Stimulated activated memory B cell treated with anti-CD40 and anti-IgM and Interleukin-4, amounts not matched to agents 10 μg/mL and 1 μg/mL and 100 μg/mL, for 72 hours (primary cell): ENCODE results near the gene SPAG17.

Experiments used
- ATAC-seq: fragments of 150-1000 bp; cut with Tn5 transposase; 2 replicates; pipeline ENCODE4 v1.10.0; 2021
- H3K27ac Mint-ChIP-seq: one replicate; pipeline ENCODE4 v1.8.0; 2022; ENCODE audit warnings: mild to moderate bottlenecking, mixed read lengths
- H3K27me3 Mint-ChIP-seq: one replicate; pipeline ENCODE4 v1.8.0; 2022; ENCODE audit warnings: mixed read lengths
- H3K36me3 Mint-ChIP-seq: one replicate; pipeline ENCODE4 v1.8.0; 2022; ENCODE audit warnings: mixed read lengths
- H3K4me1 Mint-ChIP-seq: one replicate; pipeline ENCODE4 v1.8.0; 2022; ENCODE audit warnings: mixed read lengths
- H3K4me3 Mint-ChIP-seq: one replicate; pipeline ENCODE4 v1.8.0; 2022; ENCODE audit warnings: mild to moderate bottlenecking, moderate library complexity, mixed read lengths
- H3K9me3 Mint-ChIP-seq: one replicate; pipeline ENCODE4 v1.8.0; 2022; ENCODE audit warnings: mixed read lengths

The SPAG17 gene

GRCh38 chr1:118185084-118185832, at the start of gene SPAG17:
Gene SPAG17 (minus strand): TSS chr1:118185228. CDS start chr1:118185157, 71 bp downstream.
- H3K9me3 Mint-ChIP-seq = peaks cover 6% of the 10 kb centered on the region
- H3K27me3 Mint-ChIP-seq = peaks cover 18% of the 10 kb centered on the region
- H3K4me3 Mint-ChIP-seq = no peak within 1 kb of the TSS
- no peaks in the 10 kb centered on the region for H3K36me3 Mint-ChIP-seq
- ATAC-seq = no peak
- H3K27ac Mint-ChIP-seq = no peak within 1 kb of the TSS
- peaks cover 9% of the 10 kb centered on the region for H3K4me1 Mint-ChIP-seq

- no peak for ATAC-seq
- H3K9me3 Mint-ChIP-seq = no peaks in the 10 kb centered on the region
- no peaks in the 10 kb centered on the region for H3K36me3 Mint-ChIP-seq
- no peaks in the 10 kb centered on the region for H3K27me3 Mint-ChIP-seq
- H3K27ac Mint-ChIP-seq = no peak overlapping the region
- no peaks in the 10 kb centered on the region for H3K4me1 Mint-ChIP-seq
- H3K4me3 Mint-ChIP-seq = no peak overlapping the region
Measured at GRCh38 chr1:118225471-118225870, 40.4 kb upstream of the SPAG17 start.

GRCh38 chr1:118223426-118223825, 38.4 kb upstream of the SPAG17 start:
- H3K4me1 Mint-ChIP-seq = no peaks in the 10 kb centered on the region
- no peak overlapping the region for H3K27ac Mint-ChIP-seq
- peak; percentile 54 for ATAC-seq
- no peak overlapping the region for H3K4me3 Mint-ChIP-seq
- no peaks in the 10 kb centered on the region for H3K27me3 Mint-ChIP-seq
- no peaks in the 10 kb centered on the region for H3K36me3 Mint-ChIP-seq
- H3K9me3 Mint-ChIP-seq = no peaks in the 10 kb centered on the region

- peaks cover 14% of the 10 kb centered on the region for H3K27me3 Mint-ChIP-seq
- H3K36me3 Mint-ChIP-seq = no peaks in the 10 kb centered on the region
- H3K4me1 Mint-ChIP-seq = no peaks in the 10 kb centered on the region
- H3K4me3 Mint-ChIP-seq = no peak overlapping the region
- H3K27ac Mint-ChIP-seq = no peak overlapping the region
- peaks cover 2% of the 10 kb centered on the region for H3K9me3 Mint-ChIP-seq
- no peak for ATAC-seq
Measured at GRCh38 chr1:118219438-118219837, 34.4 kb upstream of the SPAG17 start.

GRCh38 chr1:118217141-118217838, 32.3 kb upstream of the SPAG17 start:
- ATAC-seq = no peak
- H3K36me3 Mint-ChIP-seq = no peaks in the 10 kb centered on the region
- H3K9me3 Mint-ChIP-seq = peaks cover 2% of the 10 kb centered on the region
- H3K4me1 Mint-ChIP-seq = no peaks in the 10 kb centered on the region
- no peak overlapping the region for H3K4me3 Mint-ChIP-seq
- no peak overlapping the region for H3K27ac Mint-ChIP-seq
- peaks cover 14% of the 10 kb centered on the region for H3K27me3 Mint-ChIP-seq

GRCh38 chr1:118214866-118215265, 29.8 kb upstream of the SPAG17 start:
- no peak overlapping the region for H3K27ac Mint-ChIP-seq
- ATAC-seq = no peak
- H3K4me3 Mint-ChIP-seq = no peak overlapping the region
- H3K36me3 Mint-ChIP-seq = no peaks in the 10 kb centered on the region
- H3K9me3 Mint-ChIP-seq = peaks cover 2% of the 10 kb centered on the region
- peaks cover 14% of the 10 kb centered on the region for H3K27me3 Mint-ChIP-seq
- no peaks in the 10 kb centered on the region for H3K4me1 Mint-ChIP-seq

- H3K4me3 Mint-ChIP-seq = no peak overlapping the region
- H3K27me3 Mint-ChIP-seq = peaks cover 7% of the 10 kb centered on the region
- no peaks in the 10 kb centered on the region for H3K4me1 Mint-ChIP-seq
- H3K27ac Mint-ChIP-seq = no peak overlapping the region
- peaks cover 5% of the 10 kb centered on the region for H3K9me3 Mint-ChIP-seq
- H3K36me3 Mint-ChIP-seq = no peaks in the 10 kb centered on the region
- no peak for ATAC-seq
Measured at GRCh38 chr1:118210723-118211110, 25.7 kb upstream of the SPAG17 start.

GRCh38 chr1:118210051-118210722, 25.2 kb upstream of the SPAG17 start:
- Mint-ChIP-seq H3K27ac (no peak overlapping the region), H3K27me3 (peaks cover 1% of the 10 kb centered on the region), H3K36me3 (no peaks in the 10 kb centered on the region), H3K4me1 (no peaks in the 10 kb centered on the region), H3K4me3 (no peak overlapping the region), H3K9me3 (peaks cover 2% of the 10 kb centered on the region)
- ATAC-seq = no peak

- H3K36me3 Mint-ChIP-seq = no peaks in the 10 kb centered on the region
- no peak overlapping the region for H3K27ac Mint-ChIP-seq
- no peaks in the 10 kb centered on the region for H3K4me1 Mint-ChIP-seq
- no peak overlapping the region for H3K4me3 Mint-ChIP-seq
- peak; percentile 36 for ATAC-seq
- no peaks in the 10 kb centered on the region for H3K27me3 Mint-ChIP-seq
- peaks cover 2% of the 10 kb centered on the region for H3K9me3 Mint-ChIP-seq
Measured at GRCh38 chr1:118209648-118210047, 24.6 kb upstream of the SPAG17 start.

GRCh38 chr1:118206966-118207365, 21.9 kb upstream of the SPAG17 start:
- no peak overlapping the region for H3K27ac Mint-ChIP-seq
- no peaks in the 10 kb centered on the region for H3K27me3 Mint-ChIP-seq
- peaks cover 2% of the 10 kb centered on the region for H3K9me3 Mint-ChIP-seq
- H3K4me3 Mint-ChIP-seq = no peak overlapping the region
- ATAC-seq = no peak
- no peaks in the 10 kb centered on the region for H3K4me1 Mint-ChIP-seq
- no peaks in the 10 kb centered on the region for H3K36me3 Mint-ChIP-seq

GRCh38 chr1:118204648-118205047, 19.6 kb upstream of the SPAG17 start:
- no peaks in the 10 kb centered on the region for H3K36me3 Mint-ChIP-seq
- no peak overlapping the region for H3K27ac Mint-ChIP-seq
- H3K4me3 Mint-ChIP-seq = no peak overlapping the region
- H3K4me1 Mint-ChIP-seq = no peaks in the 10 kb centered on the region
- no peaks in the 10 kb centered on the region for H3K27me3 Mint-ChIP-seq
- ATAC-seq = no peak
- peaks cover 2% of the 10 kb centered on the region for H3K9me3 Mint-ChIP-seq

GRCh38 chr1:118204105-118204504, 19.1 kb upstream of the SPAG17 start:
- no peaks in the 10 kb centered on the region for H3K36me3 Mint-ChIP-seq
- ATAC-seq = no peak
- peaks cover 2% of the 10 kb centered on the region for H3K9me3 Mint-ChIP-seq
- no peak overlapping the region for H3K4me3 Mint-ChIP-seq
- H3K27ac Mint-ChIP-seq = no peak overlapping the region
- no peaks in the 10 kb centered on the region for H3K27me3 Mint-ChIP-seq
- no peaks in the 10 kb centered on the region for H3K4me1 Mint-ChIP-seq

GRCh38 chr1:118202076-118202608, 17.1 kb upstream of the SPAG17 start:
- peaks cover 2% of the 10 kb centered on the region for H3K9me3 Mint-ChIP-seq
- no peaks in the 10 kb centered on the region for H3K4me1 Mint-ChIP-seq
- H3K4me3 Mint-ChIP-seq = no peak overlapping the region
- no peak for ATAC-seq
- no peak overlapping the region for H3K27ac Mint-ChIP-seq
- H3K27me3 Mint-ChIP-seq = no peaks in the 10 kb centered on the region
- H3K36me3 Mint-ChIP-seq = no peaks in the 10 kb centered on the region

GRCh38 chr1:118201524-118201923, 16.5 kb upstream of the SPAG17 start:
- H3K36me3 Mint-ChIP-seq = no peaks in the 10 kb centered on the region
- no peak overlapping the region for H3K27ac Mint-ChIP-seq
- H3K9me3 Mint-ChIP-seq = no peaks in the 10 kb centered on the region
- H3K4me1 Mint-ChIP-seq = no peaks in the 10 kb centered on the region
- peak; percentile 12 for ATAC-seq
- H3K27me3 Mint-ChIP-seq = no peaks in the 10 kb centered on the region
- no peak overlapping the region for H3K4me3 Mint-ChIP-seq

- H3K9me3 Mint-ChIP-seq = no peaks in the 10 kb centered on the region
- no peak overlapping the region for H3K4me3 Mint-ChIP-seq
- no peaks in the 10 kb centered on the region for H3K4me1 Mint-ChIP-seq
- H3K36me3 Mint-ChIP-seq = no peaks in the 10 kb centered on the region
- no peak overlapping the region for H3K27ac Mint-ChIP-seq
- ATAC-seq = no peak
- no peaks in the 10 kb centered on the region for H3K27me3 Mint-ChIP-seq
Measured at GRCh38 chr1:118200836-118201235, 15.8 kb upstream of the SPAG17 start.
